A549 (cell line): ENCODE data around the gene GSE1. TPM values are rescaled to one million over a fixed set of nuclear protein-coding genes. Genes with fewer than 3 reads are reported as not detected.
A peak's percentile ranks its signal among the peaks of the same experiment; 100 is the strongest.

ENCODE experiments used
- ATAC-seq, 2 experiments: fragments of 200-7000 bp in 1 of 2; fragments of >200 bp in 1 of 2; cut with Nextera tagmentation in 1 of 2; cut with Tn5 transposase in 1 of 2; 3 replicates each; pipeline versions ENCODE4 v1.8.0 to v1.9.1; 2018 to 2020; ENCODE audit warnings: mild to moderate bottlenecking in 1 of 2, moderate library complexity in 1 of 2
- CTCF ChIA-PET: fragments of 300-600 bp; sonication (Branson Sonifier 250); formaldehyde crosslinking; extraction: SDS; loops from one replicate; lab custom pipeline; 2021; ENCODE audit warnings: antibody characterized with exemption, inconsistent platforms; lab: Yijun Ruan, JAX
- POLR2A ChIA-PET: fragments of 350-600 bp; formaldehyde crosslinking; extraction: SDS; loops from one replicate; lab custom pipeline; 2021; ENCODE audit warnings: antibody characterized with exemption, inconsistent platforms; lab: Yijun Ruan, JAX
- DNase-seq, 2 experiments: peaks; one replicate each; pipeline versions ENCODE4 v3.0.0 to v3.0.0-alpha.2; 2011 to 2016; ENCODE audit warnings: low read depth in 1 of 2, low spot score in 1 of 2
- FAIRE-seq: peaks from 2 replicates; lab custom pipeline; 2011; peaks lifted over from hg19 to GRCh38; lab: Jason Lieb, UNC
- H3K27ac ChIP-seq, 2 experiments: fragments of >200 bp; sonication (Bioruptor Twin); formaldehyde crosslinking; 3 replicates each; pipeline ENCODE4 v1.5.1; 2016 to 2017
- H3K4me1 ChIP-seq: fragments of >200 bp; sonication (Bioruptor Twin); formaldehyde crosslinking; 3 replicates; pipeline ENCODE4 v1.6.1; 2016
- H3K4me2 ChIP-seq: fragments of >200 bp; sonication (Bioruptor Twin); formaldehyde crosslinking; 3 replicates; pipeline ENCODE4 v1.6.1; 2016
- H3K4me3 ChIP-seq: fragments of >200 bp; sonication (Bioruptor Twin); formaldehyde crosslinking; 3 replicates; pipeline ENCODE4 v1.5.1; 2016
- H3K9me3 ChIP-seq: fragments of >200 bp; sonication (Bioruptor Twin); formaldehyde crosslinking; 3 replicates; pipeline ENCODE4 v1.6.1; 2016
- CBX2 ChIP-seq: fragments of 200-600 bp; sonication (generic); IDR thresholded peaks from 2 replicates; pipeline ENCODE4 v1.6.1; 2016; ENCODE audit warnings: low read depth, mild to moderate bottlenecking, borderline replicate concordance
- CBX8 ChIP-seq: fragments of 200-600 bp; sonication (generic); IDR thresholded peaks from 2 replicates; pipeline ENCODE4 v1.6.1; 2016
- CEBPB ChIP-seq, 2 experiments: fragments of >200 bp in 1 of 2; sonication (Bioruptor Twin) in 1 of 2; formaldehyde crosslinking in 1 of 2; IDR thresholded peaks; 2 replicates each; pipeline ENCODE4 v1.6.1; 2012 to 2016
- EHMT2 ChIP-seq: fragments of 200-600 bp; sonication (generic); IDR thresholded peaks from 2 replicates; pipeline ENCODE4 v1.6.1; 2016; ENCODE audit warnings: antibody characterized with exemption, low read depth, mild to moderate bottlenecking, moderate library complexity
- FOSB ChIP-seq: fragments of 250-450 bp; sonication (Bioruptor Pico); IDR thresholded peaks from 2 replicates; pipeline ENCODE4 v1.5.0; 2020; ENCODE audit warnings: mild to moderate bottlenecking, moderate library complexity
- FOXS1 ChIP-seq: fragments of 250-450 bp; sonication (Bioruptor Pico); IDR thresholded peaks from 2 replicates; pipeline ENCODE4 v1.5.0; 2020; ENCODE audit warnings: mild to moderate bottlenecking, moderate library complexity
- HOXA7 ChIP-seq: fragments of 250-450 bp; sonication (Bioruptor Pico); IDR thresholded peaks from 2 replicates; pipeline ENCODE4 v1.5.0; 2020; ENCODE audit warnings: mild to moderate bottlenecking, moderate library complexity
- KDM1A ChIP-seq: fragments of 200-600 bp; sonication (generic); IDR thresholded peaks from 2 replicates; pipeline ENCODE4 v1.6.1; 2016; ENCODE audit warnings: low read depth, mild to moderate bottlenecking
- KDM5A ChIP-seq: fragments of 200-600 bp; sonication (generic); IDR thresholded peaks from 2 replicates; pipeline ENCODE4 v1.6.1; 2016; ENCODE audit warnings: antibody characterized with exemption, mild to moderate bottlenecking
- MAFK ChIP-seq: fragments of 450-650 bp; IDR thresholded peaks from 2 replicates; pipeline ENCODE4 v1.6.1; 2014; ENCODE audit not compliant: partially characterized antibody
- NFE2L2 ChIP-seq: fragments of 150-350 bp; conservative IDR thresholded peaks from 2 replicates; pipeline ENCODE4 v1.6.1; 2014; ENCODE audit warnings: low read length
- NPAS2 ChIP-seq: fragments of 250-450 bp; sonication (Bioruptor Pico); IDR thresholded peaks from 2 replicates; pipeline ENCODE4 v1.8.0; 2022; ENCODE audit warnings: mild to moderate bottlenecking, moderate library complexity, borderline replicate concordance
- PHF8 ChIP-seq: fragments of 200-600 bp; sonication (generic); IDR thresholded peaks from 2 replicates; pipeline ENCODE4 v1.6.1; 2016; ENCODE audit warnings: low read depth, mild to moderate bottlenecking, antibody characterized with exemption, moderate library complexity, borderline replicate concordance
- RAD21 ChIP-seq, 2 experiments: fragments of >200 bp in 1 of 2; sonication (Bioruptor Twin) in 1 of 2; formaldehyde crosslinking in 1 of 2; IDR thresholded peaks in 1 of 2; conservative IDR thresholded peaks in 1 of 2; 2 replicates in 1 of 2; 3 replicates in 1 of 2; pipeline ENCODE4 v1.6.1; 2012 to 2018; ENCODE audit warnings: inconsistent platforms in 1 of 2
- RCOR1 ChIP-seq: fragments of 150-350 bp; IDR thresholded peaks from 2 replicates; pipeline ENCODE4 v1.6.1; 2014; ENCODE audit warnings: antibody characterized with exemption, low read length, low read depth
- RFX5 ChIP-seq: fragments of 450-650 bp; IDR thresholded peaks from 2 replicates; pipeline ENCODE4 v1.7.1; 2014; ENCODE audit warnings: antibody characterized with exemption, mild to moderate bottlenecking, moderate library complexity
- TFCP2L1 ChIP-seq: fragments of 250-450 bp; sonication (Bioruptor Pico); IDR thresholded peaks from 2 replicates; pipeline ENCODE4 v1.5.0; 2021; ENCODE audit warnings: mild to moderate bottlenecking
- ZFP36 ChIP-seq: fragments of 450-650 bp; IDR thresholded peaks from 2 replicates; pipeline ENCODE4 v1.6.1; 2014; ENCODE audit warnings: borderline replicate concordance; ENCODE audit not compliant: partially characterized antibody
- ZSCAN20 ChIP-seq: fragments of 250-450 bp; sonication (Bioruptor Pico); IDR thresholded peaks from 2 replicates; pipeline ENCODE4 v1.8.0; 2022; ENCODE audit warnings: mild to moderate bottlenecking, moderate library complexity
- WGBS: methylation state at CpG from one replicate; pipeline ENCODE4 v1.1.6; 2017; ENCODE audit errors: missing lambda C conversion rate; 5-methylcytosine and 5-hydroxymethylcytosine counted together
- polyA plus RNA-seq, 4 experiments: library from polyadenylated mRNA; depleted of rRNA in 3 of 4; stranded (reverse); fragments of >200 nt; fragmentation: RNase III in 1 of 4; extraction: RNeasy Plus Mini Kit Qiagen cat#74134 plus additional on column Dnase treatment in 1 of 4; gene quantifications; 2 replicates in 3 of 4; 3 replicates in 1 of 4; pipeline ENCODE4 v1.2.3, GENCODE V29; 2011 to 2017
- TF ChIP-seq, protein P1 (sequence below): fragments of 150-350 bp; IDR thresholded peaks from 2 replicates; pipeline ENCODE4 v1.6.1; 2014; ENCODE audit warnings: low read depth, mild to moderate bottlenecking, low read length
- TF ChIP-seq, protein P2 (sequence below): fragments of >200 bp; sonication (Bioruptor Twin); formaldehyde crosslinking; IDR thresholded peaks from 3 replicates; pipeline ENCODE4 v1.6.1; 2016
- TF ChIP-seq, protein P3 (sequence below): fragments of >200 bp; sonication (Bioruptor Twin); formaldehyde crosslinking; IDR thresholded peaks from 2 replicates; pipeline ENCODE4 v1.6.1; 2016

Gene GSE1
- polyA plus RNA-seq, 2 of the 4 experiments (the other 2 are of a cell fraction) = 20.7 to 24.3 TPM

DNA sequence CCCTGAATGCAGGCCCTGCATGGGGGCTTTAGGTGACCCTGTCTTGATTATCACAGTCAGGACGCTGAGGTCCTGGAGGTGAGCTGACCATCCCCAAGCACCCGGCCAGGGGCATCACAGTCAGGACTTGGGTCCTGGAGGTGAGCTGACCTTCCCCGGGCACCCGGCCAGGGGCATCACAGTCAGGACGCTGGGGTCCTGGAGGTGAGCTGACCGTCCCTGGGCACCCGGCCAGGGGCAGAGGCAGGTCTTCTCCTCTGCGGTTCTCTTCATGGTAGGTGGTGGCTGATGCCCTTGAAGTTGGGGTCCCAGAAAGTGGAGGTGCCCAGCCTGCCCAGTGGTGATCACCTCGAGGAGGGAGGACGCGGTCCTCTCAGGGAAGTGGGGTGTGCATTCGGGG, 36.2 kb upstream of the GSE1 start:
- Histone ChIP-seq H3K4me2 (no peak overlapping the region), H3K4me3 (no peak overlapping the region), H3K27ac (no peak overlapping the region), H3K4me1 (no peaks in the 10 kb centered on the region), H3K9me3 (no peaks in the 10 kb centered on the region)
- FAIRE-seq (no peak), ATAC-seq (no peak), DNase-seq (no peak)
- ChIA-PET POLR2A (no interaction called here), CTCF (interaction anchor here (1.2 to 2.6 kb wide), 4 partner anchors 13 to 157 kb away, joined by 3 to 11 read pairs (median 7); no protein-coding TSS in a partner anchor)
- WGBS = 69% methylated on average over 7 of the region's 12 CpGs
- no peak for TF ChIP-seq PHF8
- TF ChIP-seq RCOR1 = no peak
- TF ChIP-seq CEBPB (IDR thresholded peaks at IDR 0.05) = no peak
- TF ChIP-seq TFCP2L1 (CRISPR knock-in tag) = no peak
- TF ChIP-seq FOXS1 (CRISPR knock-in tag) = no peak
- no peak for TF ChIP-seq HOXA7 (CRISPR knock-in tag)
- TF ChIP-seq, protein P1, sequence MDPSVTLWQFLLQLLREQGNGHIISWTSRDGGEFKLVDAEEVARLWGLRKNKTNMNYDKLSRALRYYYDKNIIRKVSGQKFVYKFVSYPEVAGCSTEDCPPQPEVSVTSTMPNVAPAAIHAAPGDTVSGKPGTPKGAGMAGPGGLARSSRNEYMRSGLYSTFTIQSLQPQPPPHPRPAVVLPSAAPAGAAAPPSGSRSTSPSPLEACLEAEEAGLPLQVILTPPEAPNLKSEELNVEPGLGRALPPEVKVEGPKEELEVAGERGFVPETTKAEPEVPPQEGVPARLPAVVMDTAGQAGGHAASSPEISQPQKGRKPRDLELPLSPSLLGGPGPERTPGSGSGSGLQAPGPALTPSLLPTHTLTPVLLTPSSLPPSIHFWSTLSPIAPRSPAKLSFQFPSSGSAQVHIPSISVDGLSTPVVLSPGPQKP = no peak
- TF ChIP-seq CBX2 = no peak
- TF ChIP-seq FOSB = no peak
- TF ChIP-seq ZSCAN20 = no peak
- no peak for TF ChIP-seq CBX8
- TF ChIP-seq, protein P2, sequence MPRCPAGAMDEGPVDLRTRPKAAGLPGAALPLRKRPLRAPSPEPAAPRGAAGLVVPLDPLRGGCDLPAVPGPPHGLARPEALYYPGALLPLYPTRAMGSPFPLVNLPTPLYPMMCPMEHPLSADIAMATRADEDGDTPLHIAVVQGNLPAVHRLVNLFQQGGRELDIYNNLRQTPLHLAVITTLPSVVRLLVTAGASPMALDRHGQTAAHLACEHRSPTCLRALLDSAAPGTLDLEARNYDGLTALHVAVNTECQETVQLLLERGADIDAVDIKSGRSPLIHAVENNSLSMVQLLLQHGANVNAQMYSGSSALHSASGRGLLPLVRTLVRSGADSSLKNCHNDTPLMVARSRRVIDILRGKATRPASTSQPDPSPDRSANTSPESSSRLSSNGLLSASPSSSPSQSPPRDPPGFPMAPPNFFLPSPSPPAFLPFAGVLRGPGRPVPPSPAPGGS = no peak
- TF ChIP-seq EHMT2 = no peak
- no peak for TF ChIP-seq NPAS2 (CRISPR knock-in tag)

DNA sequence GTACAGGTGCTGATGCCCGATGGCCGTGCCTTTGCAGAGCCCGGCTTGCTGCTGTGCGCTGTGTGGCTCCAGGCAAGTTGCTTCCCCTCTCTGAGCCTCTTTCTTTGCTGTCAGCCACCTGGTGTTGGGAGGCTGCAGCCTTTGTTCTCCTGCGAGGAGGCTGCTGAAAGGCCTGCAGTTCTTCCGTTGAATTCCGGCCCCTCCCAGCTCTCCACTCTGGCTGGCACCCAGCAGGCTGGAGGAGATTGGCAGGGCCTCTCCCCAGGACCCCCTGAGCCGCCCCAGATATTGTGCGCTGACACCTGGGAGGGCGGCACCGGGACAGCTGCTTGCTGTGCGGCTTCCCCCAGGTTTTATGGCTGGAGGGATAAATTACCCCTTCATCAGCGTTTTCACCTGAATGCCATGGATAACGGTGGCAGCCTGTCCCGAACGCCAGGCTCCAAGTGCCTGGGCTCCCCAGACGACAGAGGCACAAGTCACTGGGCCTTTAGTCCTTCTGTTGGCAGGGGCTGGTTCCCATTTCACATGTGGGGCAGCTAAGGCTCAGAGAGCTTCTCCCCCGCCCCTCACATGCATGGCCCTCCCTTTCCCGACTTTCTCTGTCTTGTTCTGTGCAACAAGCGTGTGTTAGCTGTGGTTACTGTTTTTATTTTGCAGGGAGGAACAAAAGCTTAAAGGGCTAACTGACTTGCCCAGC, 35.1 kb upstream of the GSE1 start:
- DNase-seq (no peak), ATAC-seq (no peak), FAIRE-seq (no peak)
- H3K27ac ChIP-seq = no peak overlapping the region
- CTCF ChIA-PET = interaction anchor here (1.1 to 1.9 kb wide), 6 partner anchors 13 to 142 kb away, joined by 3 to 10 read pairs (median 4); no protein-coding TSS in a partner anchor
- no peaks in the 10 kb centered on the region for H3K4me1 ChIP-seq
- POLR2A ChIA-PET = no interaction called here
- H3K4me2 ChIP-seq = no peak overlapping the region
- peak; percentile 41 for TF ChIP-seq ZFP36
- no peak for TF ChIP-seq RAD21 (conservative IDR thresholded peaks at IDR 0.05 in 1 of 2, IDR thresholded peaks at IDR 0.05 in 1 of 2)
- TF ChIP-seq MAFK = peak; percentile 24
- TF ChIP-seq, protein P3, sequence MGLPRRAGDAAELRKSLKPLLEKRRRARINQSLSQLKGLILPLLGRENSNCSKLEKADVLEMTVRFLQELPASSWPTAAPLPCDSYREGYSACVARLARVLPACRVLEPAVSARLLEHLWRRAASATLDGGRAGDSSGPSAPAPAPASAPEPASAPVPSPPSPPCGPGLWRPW = no peak
- H3K4me3 ChIP-seq = no peak overlapping the region
- WGBS = 84% methylated on average over 14 of the region's 20 CpGs
- H3K9me3 ChIP-seq = no peaks in the 10 kb centered on the region

DNA sequence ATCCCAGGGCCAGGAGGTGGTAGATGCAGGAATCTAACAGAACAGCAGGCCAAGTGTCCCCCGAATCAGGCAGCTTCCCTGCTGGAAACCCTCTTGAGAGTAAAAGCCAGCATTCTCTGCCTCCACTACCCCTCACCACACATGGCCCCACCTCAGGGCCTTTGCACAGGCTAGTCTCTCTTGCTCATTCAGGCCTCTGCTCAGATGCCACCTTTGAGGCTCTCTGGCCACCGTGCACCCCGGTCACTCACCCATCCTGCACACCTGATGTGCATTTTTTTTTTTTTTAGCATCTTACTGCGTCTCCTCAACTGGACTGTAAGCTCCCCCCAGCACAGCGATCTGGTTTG, 34.5 kb upstream of the GSE1 start:
- no peaks in the 10 kb centered on the region for H3K9me3 ChIP-seq
- H3K4me3 ChIP-seq = no peak overlapping the region
- CTCF ChIA-PET = interaction anchor here (1.1 to 1.9 kb wide), 5 partner anchors 12 to 50 kb away, joined by 3 to 10 read pairs (median 4); no protein-coding TSS in a partner anchor
- H3K27ac ChIP-seq = no peak overlapping the region
- WGBS = 95% methylated on average over 5 of the region's 5 CpGs
- no peak for TF ChIP-seq ZFP36
- TF ChIP-seq NFE2L2 = no peak
- TF ChIP-seq KDM1A = no peak
- TF ChIP-seq, protein P2 = no peak
- TF ChIP-seq TFCP2L1 (CRISPR knock-in tag) = no peak
- no peak for TF ChIP-seq KDM5A
- no peak for TF ChIP-seq RFX5
- TF ChIP-seq, all 56 proteins: peak for 0
- no peak for DNase-seq
- Histone ChIP-seq H3K4me1 (no peaks in the 10 kb centered on the region), H3K4me2 (no peak overlapping the region)
- no peak for FAIRE-seq
- POLR2A ChIA-PET = no interaction called here
- ATAC-seq = no peak
